Measurements from ENCODE around the gene C4A. TPM values are rescaled to one million over a fixed set of nuclear protein-coding genes. Genes with fewer than 3 reads are reported as not detected.
"Not testable (repeated sequence)": the region's sequence is repeated elsewhere in the genome, so short reads cannot be mapped to it uniquely, and the experiment has no call there.

The C4A gene
- polyA plus RNA-seq, 1 donor (not counting 4 experiments of a cell fraction or from before 2014, with no cell fraction given) = 1.2 TPM

GRCh38 chr6:31994421-31994820 is 12.6 kb downstream of the C4A start:
- dilution Hi-C loops (cut with MboI; ENCODE audit: extremely low pct_ligation_motif_present, low sequenced_read_pairs); H3K27me3 ChIP-seq (ENCODE audit: control insufficient read depth, extremely low read depth, insufficient read depth, low read length); H3K27ac ChIP-seq (ENCODE audit: control insufficient read depth, insufficient read depth, low read length); FAIRE-seq; DNase-seq (ENCODE audit: low read depth, low spot score); H3K9me1 ChIP-seq (ENCODE audit: control insufficient read depth, extremely low read depth, insufficient read depth, low read length); H3K4me2 ChIP-seq (ENCODE audit: control insufficient read depth, extremely low read depth, insufficient read depth, low read depth, low read length); H2AFZ ChIP-seq (ENCODE audit: control insufficient read depth, low read length); H4K20me1 ChIP-seq (ENCODE audit: control insufficient read depth, extremely low read depth, insufficient read depth, low read length); H3K79me2 ChIP-seq (ENCODE audit: control insufficient read depth, insufficient read depth, low read length); H3K9ac ChIP-seq (ENCODE audit: control insufficient read depth, extremely low read depth, insufficient read depth, low read length); H3K9me3 ChIP-seq (ENCODE audit: control insufficient read depth, low read depth, low read length); H3K36me3 ChIP-seq (ENCODE audit: control insufficient read depth in 2 of 2, extremely low read depth in 1 of 2, insufficient read depth in 2 of 2, low read length in 2 of 2); H3K4me3 ChIP-seq (ENCODE audit: control insufficient read depth in 2 of 3, extremely low read depth in 1 of 3, insufficient read depth in 2 of 3, low read depth in 1 of 3, low read length in 3 of 3); H3K4me1 ChIP-seq (ENCODE audit: control insufficient read depth, extremely low read depth, insufficient read depth, low read length): not testable (repeated sequence)

GRCh38 chr6:31996385-31996784 is 14.5 kb downstream of the C4A start:
- H3K4me2 ChIP-seq (ENCODE audit: control insufficient read depth, extremely low read depth, insufficient read depth, low read depth, low read length); H3K4me1 ChIP-seq (ENCODE audit: control insufficient read depth, extremely low read depth, insufficient read depth, low read length); H3K27ac ChIP-seq (ENCODE audit: control insufficient read depth, insufficient read depth, low read length); H2AFZ ChIP-seq (ENCODE audit: control insufficient read depth, low read length); H3K9me3 ChIP-seq (ENCODE audit: control insufficient read depth, low read depth, low read length); H3K9ac ChIP-seq (ENCODE audit: control insufficient read depth, extremely low read depth, insufficient read depth, low read length); H3K79me2 ChIP-seq (ENCODE audit: control insufficient read depth, insufficient read depth, low read length); H3K27me3 ChIP-seq (ENCODE audit: control insufficient read depth, extremely low read depth, insufficient read depth, low read length); H3K4me3 ChIP-seq (ENCODE audit: control insufficient read depth in 2 of 3, extremely low read depth in 1 of 3, insufficient read depth in 2 of 3, low read depth in 1 of 3, low read length in 3 of 3); dilution Hi-C loops (cut with MboI; ENCODE audit: extremely low pct_ligation_motif_present, low sequenced_read_pairs); H3K9me1 ChIP-seq (ENCODE audit: control insufficient read depth, extremely low read depth, insufficient read depth, low read length); FAIRE-seq; DNase-seq (ENCODE audit: low read depth, low spot score); H4K20me1 ChIP-seq (ENCODE audit: control insufficient read depth, extremely low read depth, insufficient read depth, low read length); H3K36me3 ChIP-seq (ENCODE audit: control insufficient read depth in 2 of 2, extremely low read depth in 1 of 2, insufficient read depth in 2 of 2, low read length in 2 of 2): not testable (repeated sequence)

- H3K36me3 ChIP-seq (ENCODE audit: control insufficient read depth in 2 of 2, extremely low read depth in 1 of 2, insufficient read depth in 2 of 2, low read length in 2 of 2); H3K4me1 ChIP-seq (ENCODE audit: control insufficient read depth, extremely low read depth, insufficient read depth, low read length); H3K4me3 ChIP-seq (ENCODE audit: control insufficient read depth in 2 of 3, extremely low read depth in 1 of 3, insufficient read depth in 2 of 3, low read depth in 1 of 3, low read length in 3 of 3); dilution Hi-C loops (cut with MboI; ENCODE audit: extremely low pct_ligation_motif_present, low sequenced_read_pairs); FAIRE-seq; H3K9ac ChIP-seq (ENCODE audit: control insufficient read depth, extremely low read depth, insufficient read depth, low read length); H3K4me2 ChIP-seq (ENCODE audit: control insufficient read depth, extremely low read depth, insufficient read depth, low read depth, low read length); H2AFZ ChIP-seq (ENCODE audit: control insufficient read depth, low read length); H3K9me1 ChIP-seq (ENCODE audit: control insufficient read depth, extremely low read depth, insufficient read depth, low read length); H3K27ac ChIP-seq (ENCODE audit: control insufficient read depth, insufficient read depth, low read length); H3K79me2 ChIP-seq (ENCODE audit: control insufficient read depth, insufficient read depth, low read length); H3K27me3 ChIP-seq (ENCODE audit: control insufficient read depth, extremely low read depth, insufficient read depth, low read length); H4K20me1 ChIP-seq (ENCODE audit: control insufficient read depth, extremely low read depth, insufficient read depth, low read length); H3K9me3 ChIP-seq (ENCODE audit: control insufficient read depth, low read depth, low read length); DNase-seq (ENCODE audit: low read depth, low spot score): not testable (repeated sequence)
These were observed 20.9 kb downstream of the C4A start for GRCh38 chr6:32002546-32003268.

GRCh38 chr6:32003301-32003700 is 21.4 kb downstream of the C4A start:
- DNase-seq (ENCODE audit: low read depth, low spot score); H3K79me2 ChIP-seq (ENCODE audit: control insufficient read depth, insufficient read depth, low read length); dilution Hi-C loops (cut with MboI; ENCODE audit: extremely low pct_ligation_motif_present, low sequenced_read_pairs); H3K9me1 ChIP-seq (ENCODE audit: control insufficient read depth, extremely low read depth, insufficient read depth, low read length); H3K9ac ChIP-seq (ENCODE audit: control insufficient read depth, extremely low read depth, insufficient read depth, low read length); H3K4me3 ChIP-seq (ENCODE audit: control insufficient read depth in 2 of 3, extremely low read depth in 1 of 3, insufficient read depth in 2 of 3, low read depth in 1 of 3, low read length in 3 of 3); H4K20me1 ChIP-seq (ENCODE audit: control insufficient read depth, extremely low read depth, insufficient read depth, low read length); H3K9me3 ChIP-seq (ENCODE audit: control insufficient read depth, low read depth, low read length); H3K36me3 ChIP-seq (ENCODE audit: control insufficient read depth in 2 of 2, extremely low read depth in 1 of 2, insufficient read depth in 2 of 2, low read length in 2 of 2); H3K27ac ChIP-seq (ENCODE audit: control insufficient read depth, insufficient read depth, low read length); FAIRE-seq; H2AFZ ChIP-seq (ENCODE audit: control insufficient read depth, low read length); H3K4me2 ChIP-seq (ENCODE audit: control insufficient read depth, extremely low read depth, insufficient read depth, low read depth, low read length); H3K4me1 ChIP-seq (ENCODE audit: control insufficient read depth, extremely low read depth, insufficient read depth, low read length); H3K27me3 ChIP-seq (ENCODE audit: control insufficient read depth, extremely low read depth, insufficient read depth, low read length): not testable (repeated sequence)

GRCh38 chr6:32004393-32004792 is 22.5 kb downstream of the C4A start:
- DNase-seq (ENCODE audit: low read depth, low spot score); H3K27me3 ChIP-seq (ENCODE audit: control insufficient read depth, extremely low read depth, insufficient read depth, low read length); H3K9me3 ChIP-seq (ENCODE audit: control insufficient read depth, low read depth, low read length); H2AFZ ChIP-seq (ENCODE audit: control insufficient read depth, low read length); H3K4me1 ChIP-seq (ENCODE audit: control insufficient read depth, extremely low read depth, insufficient read depth, low read length); H3K4me3 ChIP-seq (ENCODE audit: control insufficient read depth in 2 of 3, extremely low read depth in 1 of 3, insufficient read depth in 2 of 3, low read depth in 1 of 3, low read length in 3 of 3); H3K4me2 ChIP-seq (ENCODE audit: control insufficient read depth, extremely low read depth, insufficient read depth, low read depth, low read length); dilution Hi-C loops (cut with MboI; ENCODE audit: extremely low pct_ligation_motif_present, low sequenced_read_pairs); H3K27ac ChIP-seq (ENCODE audit: control insufficient read depth, insufficient read depth, low read length); FAIRE-seq; H3K36me3 ChIP-seq (ENCODE audit: control insufficient read depth in 2 of 2, extremely low read depth in 1 of 2, insufficient read depth in 2 of 2, low read length in 2 of 2); H3K79me2 ChIP-seq (ENCODE audit: control insufficient read depth, insufficient read depth, low read length); H3K9me1 ChIP-seq (ENCODE audit: control insufficient read depth, extremely low read depth, insufficient read depth, low read length); H3K9ac ChIP-seq (ENCODE audit: control insufficient read depth, extremely low read depth, insufficient read depth, low read length); H4K20me1 ChIP-seq (ENCODE audit: control insufficient read depth, extremely low read depth, insufficient read depth, low read length): not testable (repeated sequence)
